ENCODE measurements around the gene ZSWIM3.

GRCh38 chr20:45861221-45862075 lies 4.0 kb downstream of the ZSWIM3 start:
- no peak for TF ChIP-seq CTCF (IDR thresholded peaks at IDR 0.05)
- no peak for TF ChIP-seq POLR2A (IDR thresholded peaks at IDR 0.05)
- no peak for TF ChIP-seq POLR2AphosphoS5 (IDR thresholded peaks at IDR 0.05)
- TF ChIP-seq EP300 (IDR thresholded peaks at IDR 0.05) = no peak

All from upper lobe of left lung (tissue), 4 donors.